GM12892 (cell line): Measurements from ENCODE around the gene GUCY1B1.

Experiments used
- POLR2A ChIP-seq: IDR thresholded peaks from 2 replicates; pipeline ENCODE4 v1.6.1; 2011; ENCODE audit warnings: low read depth, low read length, control low read depth
- POLR2AphosphoS5 ChIP-seq: IDR thresholded peaks from 2 replicates; pipeline ENCODE4 v1.6.1; 2011; ENCODE audit warnings: low read depth, low read length, control low read depth
- TAF1 ChIP-seq: IDR thresholded peaks from 2 replicates; pipeline ENCODE4 v1.6.1; 2011; ENCODE audit warnings: low read depth, mild to moderate bottlenecking, control low read depth, low read length, borderline replicate concordance

GRCh38 chr4:155772459-155773195 lies 13.8 kb downstream of the GUCY1B1 start:
- TF ChIP-seq POLR2A (no peak), TAF1 (no peak), POLR2AphosphoS5 (no peak)
